Adrenal gland (tissue), 12 donors: Measurements from ENCODE around the gene KLHL29. TPM values are rescaled to one million over a fixed set of nuclear protein-coding genes. Genes with fewer than 3 reads are reported as not detected.
"Not testable (repeated sequence)": the region's sequence is repeated elsewhere in the genome, so short reads cannot be mapped to it uniquely, and the experiment has no call there.

ENCODE experiments used
- DNase-seq, 7 donors: peaks; one replicate each; pipeline ENCODE4 v3.0.0-alpha.2; 2019 to 2020
- H3K27ac ChIP-seq, 5 donors: fragments of 200-600 bp; sonication (generic) in 4 of 5; 1 replicate in 3 of 5; 2 replicates in 2 of 5; pipeline versions ENCODE4 v1.5.1 to v1.8.0; 2016 to 2020; ENCODE audit warnings: mild to moderate bottlenecking in 1 of 5
- H3K27me3 ChIP-seq: fragments of 200-600 bp; 2 replicates; pipeline ENCODE4 v1.8.0; 2021
- H3K36me3 ChIP-seq, 2 donors: fragments of 200-600 bp; replicated peaks in 1 of 2; 1 replicate in 1 of 2; 2 replicates in 1 of 2; pipeline versions ENCODE4 v1.5.1 to v1.8.0; 2018 to 2022
- H3K4me1 ChIP-seq, 2 donors: fragments of 200-600 bp; replicated peaks in 1 of 2; 1 replicate in 1 of 2; 2 replicates in 1 of 2; pipeline versions ENCODE4 v1.5.1 to v1.8.0; 2018 to 2021
- H3K4me3 ChIP-seq, 4 donors: fragments of 200-600 bp; sonication (generic) in 3 of 4; one replicate each; pipeline ENCODE4 v1.5.1; 2016 to 2018
- H3K9me3 ChIP-seq, 3 donors: fragments of 200-600 bp; sonication (generic) in 1 of 3; replicated peaks in 1 of 3; 1 replicate in 2 of 3; 2 replicates in 1 of 3; pipeline versions ENCODE4 v1.5.1 to v1.8.0; 2016 to 2021
- POLR2A ChIP-seq, 2 donors: fragments of 450-650 bp; IDR thresholded peaks; one replicate each; pipeline ENCODE4 v1.6.1; 2017; ENCODE audit warnings: antibody characterized with exemption in 2 of 2, mild to moderate bottlenecking in 2 of 2, moderate library complexity in 1 of 2
- WGBS, 4 donors: extraction: QIAGEN DNeasy Blood & Tissue Kit in 2 of 4; methylation state at CpG; one replicate each; pipeline versions ENCODE4 v1.1.5 to v1.1.7; 2013 to 2017; 5-methylcytosine and 5-hydroxymethylcytosine counted together
- intact Hi-C, 2 donors: fragments of 100-400 bp; cut with DNase I; formaldehyde crosslinking; loops; one replicate each; pipeline versions ENCODE4 v1.14.1 to v1.15.0; 2022 to 2023
- polyA plus RNA-seq, 3 donors: library from polyadenylated mRNA; stranded (reverse); fragments of 200-250 nt in 2 of 3; fragments of 350-450 nt in 1 of 3; fragmentation: Illumina TruSeq in 1 of 3; extraction: RNeasy Lipid Tissue Mini Kit (QIAGEN cat#74804) in 1 of 3; gene quantifications; one replicate each; pipeline ENCODE4 v1.2.3, GENCODE V29; 2013 to 2014
- total RNA-seq, 9 donors: library from RNA; depleted of rRNA in 4 of 9; stranded (reverse); fragments of >200 nt in 4 of 9; fragments of 120-200 nt in 1 of 9; fragmentation: NEBNext Ultra II Directional in 1 of 9; extraction: Animal tissue kit (Norgen Biotek cat#: 25700) in 1 of 9; gene quantifications; one replicate each; pipeline versions ENCODE4 v1.1.0 to v1.2.4, GENCODE V29; 2013 to 2023
- TF ChIP-seq, protein P1 (sequence below), 6 experiments: fragments of 450-650 bp in 4 of 6; fragments of 200-600 bp in 2 of 6; sonication (generic) in 1 of 6; IDR thresholded peaks; 1 replicate in 5 of 6; 2 replicates in 1 of 6; pipeline versions ENCODE4 v1.5.1 to v1.8.0; 2016 to 2021; ENCODE audit warnings: antibody characterized with exemption in 6 of 6, mild to moderate bottlenecking in 2 of 6, moderate library complexity in 1 of 6
- donor health status: healthy with polysubstance abuse.
- donor health status: Bipolar disorder and iron deficiency.
- donor health status: DM: yes; HTN: yes; CAD: no.
- donor health status: DM: no; HTN: no; CAD: no.
- donor health status: DM: no; HTN: no; CAD: no.
- donor health status: DM: yes; HTN: yes; CAD: no.

The KLHL29 gene
- total and polyA plus RNA-seq, 12 donors: 1.9 to 24.5 (median 15.7) TPM

- peaks cover 0 to 10% (median 0%) of the 10 kb centered on the region in 3 donors for H3K9me3 ChIP-seq
- H3K4me3 ChIP-seq: no peak overlapping the region
- no peaks in the 10 kb centered on the region for H3K4me1 ChIP-seq
- intact Hi-C loops: no loop called here
- DNase-seq: no peak
- no peaks in the 10 kb centered on the region for H3K27me3 ChIP-seq
- no peak for TF ChIP-seq POLR2A (IDR thresholded peaks at IDR 0.05)
- TF ChIP-seq, protein P1, sequence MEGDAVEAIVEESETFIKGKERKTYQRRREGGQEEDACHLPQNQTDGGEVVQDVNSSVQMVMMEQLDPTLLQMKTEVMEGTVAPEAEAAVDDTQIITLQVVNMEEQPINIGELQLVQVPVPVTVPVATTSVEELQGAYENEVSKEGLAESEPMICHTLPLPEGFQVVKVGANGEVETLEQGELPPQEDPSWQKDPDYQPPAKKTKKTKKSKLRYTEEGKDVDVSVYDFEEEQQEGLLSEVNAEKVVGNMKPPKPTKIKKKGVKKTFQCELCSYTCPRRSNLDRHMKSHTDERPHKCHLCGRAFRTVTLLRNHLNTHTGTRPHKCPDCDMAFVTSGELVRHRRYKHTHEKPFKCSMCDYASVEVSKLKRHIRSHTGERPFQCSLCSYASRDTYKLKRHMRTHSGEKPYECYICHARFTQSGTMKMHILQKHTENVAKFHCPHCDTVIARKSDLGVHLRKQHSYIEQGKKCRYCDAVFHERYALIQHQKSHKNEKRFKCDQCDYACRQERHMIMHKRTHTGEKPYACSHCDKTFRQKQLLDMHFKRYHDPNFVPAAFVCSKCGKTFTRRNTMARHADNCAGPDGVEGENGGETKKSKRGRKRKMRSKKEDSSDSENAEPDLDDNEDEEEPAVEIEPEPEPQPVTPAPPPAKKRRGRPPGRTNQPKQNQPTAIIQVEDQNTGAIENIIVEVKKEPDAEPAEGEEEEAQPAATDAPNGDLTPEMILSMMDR (IDR thresholded peaks at IDR 0.05): no peak
- no peak overlapping the region for H3K27ac ChIP-seq
- WGBS, 4 donors: 88 to 93% (median 90%) methylated on average over 5 of the region's 5 CpGs
- H3K36me3 ChIP-seq: no peaks in the 10 kb centered on the region
These were observed 334.7 kb downstream of the KLHL29 start for GRCh38 chr2:23719716-23720115.

GRCh38 chr2:23720705-23721453 is 335.9 kb downstream of the KLHL29 start:
- Histone ChIP-seq H3K4me3 (no peak overlapping the region), H3K9me3 (peaks cover 0 to 10% (median 0%) of the 10 kb centered on the region in 3 donors), H3K27ac (no peak overlapping the region), H3K4me1 (no peaks in the 10 kb centered on the region), H3K36me3 (no peaks in the 10 kb centered on the region), H3K27me3 (no peaks in the 10 kb centered on the region)
- intact Hi-C loops: no loop called here
- DNase-seq: no peak
- no peak for TF ChIP-seq POLR2A (IDR thresholded peaks at IDR 0.05)
- TF ChIP-seq, protein P1 (IDR thresholded peaks at IDR 0.05): no peak
- WGBS, 4 donors: 58 to 67% (median 59%) methylated on average over 1 to 4 of the region's 4 CpGs

DNA sequence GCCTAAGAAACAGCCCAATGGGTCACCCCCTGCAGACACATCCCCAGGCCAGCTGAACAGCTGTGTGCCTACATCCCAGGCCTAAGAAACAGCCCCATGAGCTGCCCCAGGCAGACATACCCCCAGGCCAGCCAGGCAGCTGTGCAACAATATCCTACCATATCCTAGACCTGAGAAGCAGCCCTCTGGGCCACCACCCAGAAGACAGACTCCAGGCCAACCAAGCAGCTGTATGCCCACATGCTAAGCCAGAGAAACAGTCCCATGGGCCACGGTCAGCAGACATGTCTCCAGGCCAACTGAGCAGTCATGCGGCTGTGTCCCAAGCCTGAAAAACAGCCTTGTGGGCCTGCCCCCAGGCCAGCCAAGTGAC is 336.5 kb downstream of the KLHL29 start:
- no peaks in the 10 kb centered on the region for H3K4me1 ChIP-seq
- intact Hi-C loops: no loop called here
- 96 to 100% (median 98%) methylated on average over 2 of the region's 2 CpGs; no CpG with 5 or more reads in 1 of the 4 donors for WGBS, 4 donors
- no peak overlapping the region for H3K27ac ChIP-seq
- H3K4me3 ChIP-seq: no peak overlapping the region
- no peaks in the 10 kb centered on the region for H3K36me3 ChIP-seq
- no peak for DNase-seq
- H3K9me3 ChIP-seq: peaks cover 0 to 10% (median 0%) of the 10 kb centered on the region in 3 donors
- no peaks in the 10 kb centered on the region for H3K27me3 ChIP-seq
- TF ChIP-seq POLR2A (IDR thresholded peaks at IDR 0.05): no peak
- TF ChIP-seq, protein P1 (IDR thresholded peaks at IDR 0.05): no peak

- Histone ChIP-seq H3K9me3 (peaks cover 0 to 10% (median 0%) of the 10 kb centered on the region in 3 donors), H3K36me3 (no peaks in the 10 kb centered on the region), H3K27me3 (no peaks in the 10 kb centered on the region), H3K4me3 (no peak overlapping the region), H3K4me1 (no peaks in the 10 kb centered on the region), H3K27ac (no peak overlapping the region)
- TF ChIP-seq, protein P1 (IDR thresholded peaks at IDR 0.05): no peak
- TF ChIP-seq POLR2A (IDR thresholded peaks at IDR 0.05): no peak
- no peak for DNase-seq
- intact Hi-C loops: no loop called here
- 95 to 98% (median 96%) methylated on average over 3 of the region's 3 CpGs for WGBS, 4 donors
These were observed 337.3 kb downstream of the KLHL29 start for GRCh38 chr2:23722255-23722654.

- H3K36me3 ChIP-seq, DNase-seq, H3K27me3 ChIP-seq, H3K4me3 ChIP-seq, H3K4me1 ChIP-seq, H3K27ac ChIP-seq, intact Hi-C loops, H3K9me3 ChIP-seq: not testable (repeated sequence)
- 93 to 99% (median 95%) methylated on average over 3 of the region's 3 CpGs for WGBS, 4 donors
These were observed 338.1 kb downstream of the KLHL29 start for GRCh38 chr2:23723029-23723428.
